Fibroblast of mammary gland (primary cell): ENCODE results near the gene CIT.

Experiments used
- DNase-seq: peaks from one replicate; pipeline ENCODE4 v3.0.0-alpha.2; 2010; ENCODE audit warnings: low read depth
- H3K4me3 ChIP-seq: 2 replicates; pipeline ENCODE4 v1.5.1; 2011; ENCODE audit warnings: low read depth, mild to moderate bottlenecking, low read length, moderate library complexity; ENCODE audit not compliant: control insufficient read depth
- CTCF ChIP-seq: conservative IDR thresholded peaks from 2 replicates; pipeline ENCODE4 v1.5.1; 2011; ENCODE audit warnings: low read depth, low read length, inconsistent platforms; ENCODE audit not compliant: control insufficient read depth, insufficient read depth

Gene CIT

GRCh38 chr12:119676022-119676421 lies 201.1 kb downstream of the CIT start:
- no peak overlapping the region for H3K4me3 ChIP-seq
- TF ChIP-seq CTCF: no peak
- DNase-seq: no peak

GRCh38 chr12:119674560-119674959 lies 202.6 kb downstream of the CIT start:
- no peak for TF ChIP-seq CTCF
- DNase-seq: no peak
- no peak overlapping the region for H3K4me3 ChIP-seq

- TF ChIP-seq CTCF: no peak
- no peak overlapping the region for H3K4me3 ChIP-seq
- DNase-seq: no peak
These were observed 203.5 kb downstream of the CIT start for GRCh38 chr12:119673634-119674033.

GRCh38 chr12:119672194-119672593 lies 204.9 kb downstream of the CIT start:
- H3K4me3 ChIP-seq: no peak overlapping the region
- no peak for TF ChIP-seq CTCF
- DNase-seq: no peak

GRCh38 chr12:119671070-119671469 lies 206.1 kb downstream of the CIT start:
- DNase-seq: no peak
- no peak for TF ChIP-seq CTCF
- H3K4me3 ChIP-seq: no peak overlapping the region

- DNase-seq: no peak
- H3K4me3 ChIP-seq: no peak overlapping the region
- TF ChIP-seq CTCF: no peak
These were observed 207.2 kb downstream of the CIT start for GRCh38 chr12:119669744-119670472.
